GM12874 (cell line): ENCODE measurements around the gene ALG9.

Source experiments
- CTCF ChIP-seq: IDR thresholded peaks from 2 replicates; pipeline ENCODE4 v1.5.1; 2011; ENCODE audit warnings: low read depth, mild to moderate bottlenecking, control low read depth, low read length, moderate library complexity; ENCODE audit not compliant: insufficient read depth

Gene ALG9

GRCh38 chr11:111736621-111737443 lies 134.5 kb downstream of the ALG9 start:
- no peak for TF ChIP-seq CTCF
